KMS-11 (cell line): ENCODE results near the gene LGALS9.
"Not testable (repeated sequence)": the region's sequence is repeated elsewhere in the genome, so short reads cannot be mapped to it uniquely, and the experiment has no call there.

Source experiments
- H2AFZ ChIP-seq: fragments of 200-600 bp; sonication (generic); 2 replicates; pipeline ENCODE4 v1.6.1; 2016; ENCODE audit warnings: antibody characterized with exemption, mixed run types, low read depth
- H3K27ac ChIP-seq: fragments of 200-600 bp; sonication (generic); 2 replicates; pipeline ENCODE4 v1.6.1; 2016; ENCODE audit warnings: mild to moderate bottlenecking, mixed run types
- H3K27me3 ChIP-seq: fragments of 200-600 bp; sonication (generic); 2 replicates; pipeline ENCODE4 v1.6.1; 2017; ENCODE audit warnings: mild to moderate bottlenecking, low read depth, mixed run types, moderate library complexity; ENCODE audit not compliant: insufficient read depth
- H3K36me3 ChIP-seq: fragments of 200-600 bp; sonication (generic); 2 replicates; pipeline ENCODE4 v1.6.1; 2017; ENCODE audit warnings: mild to moderate bottlenecking, mixed run types; ENCODE audit not compliant: insufficient read depth
- H3K4me1 ChIP-seq: fragments of 200-600 bp; sonication (generic); 2 replicates; pipeline ENCODE4 v1.6.1; 2016; ENCODE audit warnings: mild to moderate bottlenecking, low read depth, mixed run types; ENCODE audit not compliant: poor library complexity, severe bottlenecking
- H3K4me2 ChIP-seq: fragments of 200-600 bp; sonication (generic); 2 replicates; pipeline ENCODE4 v1.7.0; 2016; ENCODE audit warnings: mild to moderate bottlenecking, mixed run types
- H3K4me3 ChIP-seq: fragments of 200-600 bp; sonication (generic); IDR thresholded peaks from 2 replicates; pipeline ENCODE4 v1.6.1; 2017; ENCODE audit warnings: low read depth, low read length, mixed read lengths; ENCODE audit not compliant: insufficient read depth
- H3K79me2 ChIP-seq: fragments of 200-600 bp; sonication (generic); 2 replicates; pipeline ENCODE4 v1.6.1; 2016; ENCODE audit warnings: low read depth, mixed run types; ENCODE audit not compliant: insufficient read depth
- H3K9ac ChIP-seq: fragments of 200-600 bp; sonication (generic); 2 replicates; pipeline ENCODE4 v1.6.1; 2016; ENCODE audit warnings: mild to moderate bottlenecking, mixed run types
- H4K20me1 ChIP-seq: fragments of 200-600 bp; sonication (generic); 2 replicates; pipeline ENCODE4 v1.6.1; 2016; ENCODE audit warnings: mild to moderate bottlenecking, mixed run types; ENCODE audit not compliant: insufficient read depth
- CTCF ChIP-seq: fragments of 200-600 bp; sonication (generic); conservative IDR thresholded peaks from 2 replicates; pipeline ENCODE4 v1.6.1; 2017; ENCODE audit warnings: low read depth, mild to moderate bottlenecking, antibody characterized with exemption, low read length, moderate library complexity, mixed read lengths

LGALS9 gene

GRCh38 chr17:27634026-27634335, 3.0 kb downstream of the LGALS9 start:
- Histone ChIP-seq H3K4me1 (peaks cover 7% of the 10 kb centered on the region), H4K20me1 (no peaks in the 10 kb centered on the region), H3K9ac (no peak overlapping the region), H3K4me3 (no peak overlapping the region), H3K27ac (no peak overlapping the region), H3K36me3 (no peaks in the 10 kb centered on the region), H3K79me2 (no peaks in the 10 kb centered on the region), H2AFZ (no peak overlapping the region), H3K27me3 (no peaks in the 10 kb centered on the region), H3K4me2 (no peak overlapping the region)
- TF ChIP-seq CTCF: no peak

- Histone ChIP-seq H3K4me3 (no peak overlapping the region), H3K27ac (no peak overlapping the region), H3K79me2 (no peaks in the 10 kb centered on the region), H3K9ac (no peak overlapping the region), H3K36me3 (no peaks in the 10 kb centered on the region), H4K20me1 (no peaks in the 10 kb centered on the region), H2AFZ (no peak overlapping the region), H3K4me1 (peaks cover 7% of the 10 kb centered on the region), H3K27me3 (no peaks in the 10 kb centered on the region), H3K4me2 (no peak overlapping the region)
- TF ChIP-seq CTCF: no peak
These were observed 3.8 kb downstream of the LGALS9 start for GRCh38 chr17:27634776-27635175.

- TF ChIP-seq CTCF: no peak
- Histone ChIP-seq H3K27ac (no peak overlapping the region), H3K27me3 (no peaks in the 10 kb centered on the region), H3K9ac (no peak overlapping the region), H3K79me2 (no peaks in the 10 kb centered on the region), H4K20me1 (no peaks in the 10 kb centered on the region), H2AFZ (no peak overlapping the region), H3K36me3 (no peaks in the 10 kb centered on the region), H3K4me1 (peaks cover 7% of the 10 kb centered on the region), H3K4me3 (no peak overlapping the region), H3K4me2 (no peak overlapping the region)
These were observed 4.4 kb downstream of the LGALS9 start for GRCh38 chr17:27635275-27635823.

GRCh38 chr17:27636005-27636520, 5.1 kb downstream of the LGALS9 start:
- H3K27me3 ChIP-seq, H4K20me1 ChIP-seq, H3K4me1 ChIP-seq, H2AFZ ChIP-seq, H3K9ac ChIP-seq, H3K4me3 ChIP-seq, H3K79me2 ChIP-seq, H3K27ac ChIP-seq, H3K4me2 ChIP-seq, H3K36me3 ChIP-seq: not testable (repeated sequence)

GRCh38 chr17:27637818-27638217, 6.8 kb downstream of the LGALS9 start:
- H3K4me3 ChIP-seq, H3K36me3 ChIP-seq, H2AFZ ChIP-seq, H3K27ac ChIP-seq, H3K79me2 ChIP-seq, H3K27me3 ChIP-seq, H3K9ac ChIP-seq, H3K4me2 ChIP-seq, H4K20me1 ChIP-seq, H3K4me1 ChIP-seq: not testable (repeated sequence)

GRCh38 chr17:27638415-27638914, 7.5 kb downstream of the LGALS9 start:
- H3K27ac ChIP-seq, H2AFZ ChIP-seq, H3K4me3 ChIP-seq, H3K4me1 ChIP-seq, H3K27me3 ChIP-seq, H3K79me2 ChIP-seq, H3K36me3 ChIP-seq, H3K9ac ChIP-seq, H3K4me2 ChIP-seq, H4K20me1 ChIP-seq: not testable (repeated sequence)
